Ishikawa (cell line): ENCODE results near the gene LCMT2.

Source experiments
- CEBPB ChIP-seq: IDR thresholded peaks from 2 replicates; pipeline ENCODE4 v1.6.1; 2012
- EGR1 ChIP-seq: IDR thresholded peaks from 2 replicates; pipeline ENCODE4 v1.6.1; 2012
- EP300 ChIP-seq: IDR thresholded peaks from 2 replicates; pipeline ENCODE4 v1.6.1; 2012; ENCODE audit warnings: borderline replicate concordance
- NFIC ChIP-seq: IDR thresholded peaks from 2 replicates; pipeline ENCODE4 v1.6.1; 2012
- TAF1 ChIP-seq: IDR thresholded peaks from 2 replicates; pipeline ENCODE4 v1.6.1; 2012; ENCODE audit warnings: low read depth, mild to moderate bottlenecking
- TCF12 ChIP-seq: IDR thresholded peaks from 2 replicates; pipeline ENCODE4 v1.6.1; 2012; ENCODE audit warnings: low read depth
- TEAD4 ChIP-seq: IDR thresholded peaks from 2 replicates; pipeline ENCODE4 v1.6.1; 2012
- YY1 ChIP-seq: IDR thresholded peaks from 2 replicates; pipeline ENCODE4 v1.6.1; 2012; ENCODE audit warnings: low read depth
- TF ChIP-seq, protein P1 (sequence below): IDR thresholded peaks from 2 replicates; pipeline ENCODE4 v1.6.1; 2012
- TF ChIP-seq, protein P2 (sequence below): IDR thresholded peaks from 2 replicates; pipeline ENCODE4 v1.6.1; 2012; ENCODE audit warnings: low read depth, mild to moderate bottlenecking

DNA sequence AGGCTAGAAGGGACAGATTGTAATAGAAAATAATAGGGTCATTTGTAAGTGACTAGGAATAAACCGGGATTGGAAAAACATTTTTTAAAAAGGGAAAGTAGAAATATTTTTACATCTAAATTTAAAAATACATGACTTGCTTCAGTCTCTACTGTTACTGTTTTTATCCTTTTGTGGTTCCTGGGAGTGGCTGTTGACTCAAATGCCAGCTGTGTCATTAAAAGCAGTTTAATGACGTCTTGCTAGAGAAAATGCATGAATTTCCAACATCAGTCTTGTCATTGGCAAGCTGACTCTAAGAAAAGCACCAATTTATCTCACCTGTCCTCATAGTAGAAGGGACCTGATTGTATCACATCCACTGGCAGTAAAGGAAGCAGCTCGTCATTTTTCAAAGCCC lies 16.7 kb upstream of the LCMT2 start:
- TF ChIP-seq YY1 (no peak), EGR1 (no peak), TEAD4 (no peak), EP300 (no peak), NFIC (no peak), TCF12 (no peak), CEBPB (no peak), TAF1 (no peak)
- TF ChIP-seq, protein P1, sequence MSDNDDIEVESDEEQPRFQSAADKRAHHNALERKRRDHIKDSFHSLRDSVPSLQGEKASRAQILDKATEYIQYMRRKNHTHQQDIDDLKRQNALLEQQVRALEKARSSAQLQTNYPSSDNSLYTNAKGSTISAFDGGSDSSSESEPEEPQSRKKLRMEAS = no peak
- TF ChIP-seq, protein P2, sequence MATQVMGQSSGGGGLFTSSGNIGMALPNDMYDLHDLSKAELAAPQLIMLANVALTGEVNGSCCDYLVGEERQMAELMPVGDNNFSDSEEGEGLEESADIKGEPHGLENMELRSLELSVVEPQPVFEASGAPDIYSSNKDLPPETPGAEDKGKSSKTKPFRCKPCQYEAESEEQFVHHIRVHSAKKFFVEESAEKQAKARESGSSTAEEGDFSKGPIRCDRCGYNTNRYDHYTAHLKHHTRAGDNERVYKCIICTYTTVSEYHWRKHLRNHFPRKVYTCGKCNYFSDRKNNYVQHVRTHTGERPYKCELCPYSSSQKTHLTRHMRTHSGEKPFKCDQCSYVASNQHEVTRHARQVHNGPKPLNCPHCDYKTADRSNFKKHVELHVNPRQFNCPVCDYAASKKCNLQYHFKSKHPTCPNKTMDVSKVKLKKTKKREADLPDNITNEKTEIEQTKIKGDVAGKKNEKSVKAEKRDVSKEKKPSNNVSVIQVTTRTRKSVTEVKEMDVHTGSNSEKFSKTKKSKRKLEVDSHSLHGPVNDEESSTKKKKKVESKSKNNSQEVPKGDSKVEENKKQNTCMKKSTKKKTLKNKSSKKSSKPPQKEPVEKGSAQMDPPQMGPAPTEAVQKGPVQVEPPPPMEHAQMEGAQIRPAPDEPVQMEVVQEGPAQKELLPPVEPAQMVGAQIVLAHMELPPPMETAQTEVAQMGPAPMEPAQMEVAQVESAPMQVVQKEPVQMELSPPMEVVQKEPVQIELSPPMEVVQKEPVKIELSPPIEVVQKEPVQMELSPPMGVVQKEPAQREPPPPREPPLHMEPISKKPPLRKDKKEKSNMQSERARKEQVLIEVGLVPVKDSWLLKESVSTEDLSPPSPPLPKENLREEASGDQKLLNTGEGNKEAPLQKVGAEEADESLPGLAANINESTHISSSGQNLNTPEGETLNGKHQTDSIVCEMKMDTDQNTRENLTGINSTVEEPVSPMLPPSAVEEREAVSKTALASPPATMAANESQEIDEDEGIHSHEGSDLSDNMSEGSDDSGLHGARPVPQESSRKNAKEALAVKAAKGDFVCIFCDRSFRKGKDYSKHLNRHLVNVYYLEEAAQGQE = no peak
